AG04450 (cell line): ENCODE data around the gene CDH2. TPM values are rescaled to one million over a fixed set of nuclear protein-coding genes. Genes with fewer than 3 reads are reported as not detected.

ENCODE experiments used
- CTCF ChIA-PET: fragments of 300-600, 350-600 bp; formaldehyde crosslinking; extraction: SDS; loops from one replicate; lab custom pipeline; 2022; ENCODE audit warnings: antibody characterized with exemption, inconsistent platforms; lab: Charles Lee
- POLR2A ChIA-PET: fragments of 350-600 bp; formaldehyde crosslinking; extraction: SDS; loops from one replicate; lab custom pipeline; 2021; ENCODE audit warnings: antibody characterized with exemption, inconsistent platforms; lab: Yijun Ruan, JAX
- DNase-seq: peaks from one replicate; pipeline ENCODE4 v3.0.0-alpha.2; 2011; ENCODE audit warnings: low read depth, low spot score
- H3K27ac ChIP-seq: one replicate; pipeline ENCODE4 v1.5.1; 2012; ENCODE audit warnings: low read depth, low read length, control low read depth
- H3K27me3 ChIP-seq: one replicate; pipeline ENCODE4 v1.6.0; 2012; ENCODE audit warnings: low read length; ENCODE audit not compliant: control insufficient read depth, insufficient read depth
- H3K4me3 ChIP-seq: 2 replicates; pipeline ENCODE4 v1.5.1; 2011; ENCODE audit warnings: mild to moderate bottlenecking, low read depth, low read length, control low read depth
- H3K9me3 ChIP-seq: 2 replicates; pipeline ENCODE4 v1.5.1; 2012; ENCODE audit warnings: low read length; ENCODE audit not compliant: control insufficient read depth, insufficient read depth
- CTCF ChIP-seq: IDR thresholded peaks from 2 replicates; pipeline ENCODE4 v1.5.1; 2011; ENCODE audit warnings: low read depth, low read length, control low read depth, inconsistent platforms
- polyA plus RNA-seq: library from polyadenylated mRNA; depleted of rRNA; stranded (reverse); fragments of >200 nt; gene quantifications from 2 replicates; pipeline ENCODE4 v1.2.3, GENCODE V29; 2011

The CDH2 gene
- polyA plus RNA-seq, 1 experiment = 45.9 TPM

GRCh38 chr18:28075501-28075900, 101.4 kb downstream of the CDH2 start:
- no peaks in the 10 kb centered on the region for H3K27me3 ChIP-seq
- CTCF ChIA-PET = no interaction called here
- no peak overlapping the region for H3K4me3 ChIP-seq
- POLR2A ChIA-PET = no interaction called here
- TF ChIP-seq CTCF = no peak
- no peaks in the 10 kb centered on the region for H3K9me3 ChIP-seq
- DNase-seq = no peak
- no peak overlapping the region for H3K27ac ChIP-seq

GRCh38 chr18:28074076-28074475, 102.9 kb downstream of the CDH2 start:
- no peaks in the 10 kb centered on the region for H3K9me3 ChIP-seq
- ChIA-PET POLR2A (no interaction called here), CTCF (no interaction called here)
- no peaks in the 10 kb centered on the region for H3K27me3 ChIP-seq
- no peak overlapping the region for H3K4me3 ChIP-seq
- DNase-seq = no peak
- no peak overlapping the region for H3K27ac ChIP-seq
- no peak for TF ChIP-seq CTCF

- Histone ChIP-seq H3K9me3 (no peaks in the 10 kb centered on the region), H3K27ac (no peak overlapping the region), H3K27me3 (no peaks in the 10 kb centered on the region), H3K4me3 (no peak overlapping the region)
- TF ChIP-seq CTCF = no peak
- ChIA-PET CTCF (no interaction called here), POLR2A (no interaction called here)
- no peak for DNase-seq
Measured at GRCh38 chr18:28073658-28074057, 103.3 kb downstream of the CDH2 start.

- H3K4me3 ChIP-seq = no peak overlapping the region
- DNase-seq = no peak
- POLR2A ChIA-PET = no interaction called here
- TF ChIP-seq CTCF = no peak
- CTCF ChIA-PET = no interaction called here
- no peaks in the 10 kb centered on the region for H3K27me3 ChIP-seq
- no peaks in the 10 kb centered on the region for H3K9me3 ChIP-seq
- no peak overlapping the region for H3K27ac ChIP-seq
Measured at GRCh38 chr18:28071199-28071598, 105.7 kb downstream of the CDH2 start.

- Histone ChIP-seq H3K4me3 (no peak overlapping the region), H3K27ac (no peak overlapping the region), H3K9me3 (no peaks in the 10 kb centered on the region), H3K27me3 (no peaks in the 10 kb centered on the region)
- CTCF ChIA-PET = no interaction called here
- no peak for DNase-seq
- POLR2A ChIA-PET = no interaction called here
- TF ChIP-seq CTCF = no peak
Measured at GRCh38 chr18:28068207-28068606, 108.7 kb downstream of the CDH2 start.
